ENCODE data around the gene CHN1. TPM values are rescaled to one million over a fixed set of nuclear protein-coding genes. Genes with fewer than 3 reads are reported as not detected.

CHN1 gene
- total RNA-seq, 1 donor from 2014 or later, result 16.8 TPM

GRCh38 chr2:174888146-174888545, 117.0 kb downstream of the CHN1 start:
- Histone ChIP-seq H3K9me3 (no peaks in the 10 kb centered on the region), H3K27me3 (ENCODE audit: low read depth) (no peaks in the 10 kb centered on the region), H3K4me3 (no peak overlapping the region), H3K36me3 (no peaks in the 10 kb centered on the region), H3K27ac (no peak overlapping the region), H3K4me1 (no peaks in the 10 kb centered on the region)
- no peak for DNase-seq
- no peak for ATAC-seq
- intact Hi-C loops (cut with DNase I), result no loop called here
- TF ChIP-seq, protein P1, sequence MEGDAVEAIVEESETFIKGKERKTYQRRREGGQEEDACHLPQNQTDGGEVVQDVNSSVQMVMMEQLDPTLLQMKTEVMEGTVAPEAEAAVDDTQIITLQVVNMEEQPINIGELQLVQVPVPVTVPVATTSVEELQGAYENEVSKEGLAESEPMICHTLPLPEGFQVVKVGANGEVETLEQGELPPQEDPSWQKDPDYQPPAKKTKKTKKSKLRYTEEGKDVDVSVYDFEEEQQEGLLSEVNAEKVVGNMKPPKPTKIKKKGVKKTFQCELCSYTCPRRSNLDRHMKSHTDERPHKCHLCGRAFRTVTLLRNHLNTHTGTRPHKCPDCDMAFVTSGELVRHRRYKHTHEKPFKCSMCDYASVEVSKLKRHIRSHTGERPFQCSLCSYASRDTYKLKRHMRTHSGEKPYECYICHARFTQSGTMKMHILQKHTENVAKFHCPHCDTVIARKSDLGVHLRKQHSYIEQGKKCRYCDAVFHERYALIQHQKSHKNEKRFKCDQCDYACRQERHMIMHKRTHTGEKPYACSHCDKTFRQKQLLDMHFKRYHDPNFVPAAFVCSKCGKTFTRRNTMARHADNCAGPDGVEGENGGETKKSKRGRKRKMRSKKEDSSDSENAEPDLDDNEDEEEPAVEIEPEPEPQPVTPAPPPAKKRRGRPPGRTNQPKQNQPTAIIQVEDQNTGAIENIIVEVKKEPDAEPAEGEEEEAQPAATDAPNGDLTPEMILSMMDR (IDR thresholded peaks at IDR 0.05), result no peak

- Histone ChIP-seq H3K27ac (no peak overlapping the region), H3K27me3 (ENCODE audit: low read depth) (no peaks in the 10 kb centered on the region), H3K9me3 (no peaks in the 10 kb centered on the region), H3K4me1 (no peaks in the 10 kb centered on the region), H3K36me3 (no peaks in the 10 kb centered on the region), H3K4me3 (no peak overlapping the region)
- DNase-seq (no peak), ATAC-seq (no peak)
- intact Hi-C loops (cut with DNase I), result no loop called here
- TF ChIP-seq, protein P1 (IDR thresholded peaks at IDR 0.05), result no peak
These were observed 122.8 kb downstream of the CHN1 start for GRCh38 chr2:174882416-174882815.

DNA sequence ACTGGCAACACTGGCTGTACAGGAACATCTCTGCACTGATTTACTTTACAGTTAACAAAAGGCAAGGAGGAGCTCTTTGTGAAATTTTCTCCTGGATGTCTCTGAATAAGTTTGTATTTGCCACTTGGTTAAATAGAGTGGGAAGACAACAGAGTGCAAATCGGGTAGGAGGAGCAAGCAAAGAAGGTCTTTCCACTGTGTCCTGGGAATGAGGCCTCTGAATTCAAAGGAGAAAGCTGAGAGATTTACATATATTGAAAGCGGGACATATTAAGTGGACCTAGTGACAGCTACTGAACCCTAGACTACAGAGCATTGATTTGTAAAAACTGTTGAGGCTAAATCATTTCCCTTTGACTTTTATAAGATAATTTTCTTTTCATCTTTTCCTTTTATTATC, 123.5 kb downstream of the CHN1 start:
- TF ChIP-seq, protein P1 (IDR thresholded peaks at IDR 0.05), result no peak
- Histone ChIP-seq H3K36me3 (no peaks in the 10 kb centered on the region), H3K27me3 (ENCODE audit: low read depth) (no peaks in the 10 kb centered on the region), H3K4me1 (no peaks in the 10 kb centered on the region), H3K4me3 (no peak overlapping the region), H3K27ac (no peak overlapping the region), H3K9me3 (no peaks in the 10 kb centered on the region)
- DNase-seq (no peak), ATAC-seq (no peak)
- intact Hi-C loops (cut with DNase I), result no loop called here

- H3K4me3 ChIP-seq, result peak overlapping the region; percentile 38
- no peaks in the 10 kb centered on the region for H3K9me3 ChIP-seq
- H3K4me1 ChIP-seq, result no peaks in the 10 kb centered on the region
- intact Hi-C loops (cut with DNase I), result no loop called here
- no peaks in the 10 kb centered on the region for H3K36me3 ChIP-seq
- DNase-seq (no peak), ATAC-seq (no peak)
- no peaks in the 10 kb centered on the region for H3K27me3 ChIP-seq (ENCODE audit: low read depth)
- H3K27ac ChIP-seq, result no peak overlapping the region
- TF ChIP-seq, protein P1 (IDR thresholded peaks at IDR 0.05), result no peak
These were observed 126.5 kb downstream of the CHN1 start for GRCh38 chr2:174878537-174879147.

DNA sequence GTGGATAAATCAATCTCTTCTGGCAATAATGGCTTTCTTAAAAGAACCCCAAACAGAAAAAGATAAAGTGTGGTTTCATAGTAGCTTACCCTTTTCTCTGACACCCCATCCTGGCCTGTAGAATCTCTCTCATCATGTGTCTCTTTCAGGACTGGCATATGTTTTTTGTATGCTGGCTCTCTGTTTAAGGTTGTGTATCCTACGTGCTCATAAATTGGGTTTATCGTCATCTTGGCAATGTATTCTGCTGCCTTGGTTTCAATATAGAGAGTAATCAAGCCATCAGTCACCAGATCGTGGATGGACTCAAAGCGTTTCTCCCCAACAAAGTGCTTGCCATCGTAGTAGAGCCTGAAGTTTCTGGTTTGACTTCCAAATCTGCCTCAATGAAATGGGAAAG, 127.4 kb downstream of the CHN1 start:
- TF ChIP-seq, protein P1 (IDR thresholded peaks at IDR 0.05), result no peak
- ATAC-seq, result no peak
- H3K4me3 ChIP-seq, result no peak overlapping the region

More for the DNA sequence above, 127.4 kb downstream of the CHN1 start:
- Histone ChIP-seq H3K9me3 (no peaks in the 10 kb centered on the region), H3K36me3 (no peaks in the 10 kb centered on the region), H3K27ac (no peak overlapping the region), H3K4me1 (no peaks in the 10 kb centered on the region), H3K27me3 (ENCODE audit: low read depth) (no peaks in the 10 kb centered on the region)
- intact Hi-C loops (cut with DNase I), result no loop called here
- no peak for DNase-seq
